ENCODE data around the gene TRIML1. TPM values are rescaled to one million over a fixed set of nuclear protein-coding genes. Genes with fewer than 3 reads are reported as not detected.
"Not testable (repeated sequence)": the region's sequence is repeated elsewhere in the genome, so short reads cannot be mapped to it uniquely, and the experiment has no call there.

TRIML1 gene
- total RNA-seq, 1 donor from 2014 or later, result not detected

DNA sequence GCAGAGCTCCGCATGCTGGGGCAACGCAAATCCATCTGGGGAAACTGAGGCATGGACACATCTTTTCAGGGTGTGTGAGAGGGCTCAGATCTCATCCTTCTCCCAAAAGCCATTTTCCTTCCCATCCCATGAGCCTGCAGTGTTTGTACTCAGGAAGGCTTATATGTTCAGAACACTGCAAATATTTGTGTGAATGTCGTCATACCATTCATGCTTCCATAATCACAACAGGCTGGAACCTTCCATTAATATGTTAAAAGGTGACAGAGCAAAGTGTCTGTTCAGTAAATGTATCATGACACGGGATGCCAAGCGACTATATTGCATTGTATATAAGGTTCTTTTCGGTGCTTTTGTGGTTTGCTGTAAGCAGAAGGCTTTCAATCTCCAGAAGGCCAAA is 8.5 kb downstream of the TRIML1 start:
- no peaks in the 10 kb centered on the region for H3K36me3 ChIP-seq
- H2AFZ ChIP-seq (replicated peaks), result no peak overlapping the region
- Mint-ChIP-seq H3K27ac (no peak overlapping the region), H3K4me3 (no peak overlapping the region), H3K36me3 (no peaks in the 10 kb centered on the region), H3K27me3 (ENCODE audit: insufficient read depth, low read depth) (peaks cover 2% of the 10 kb centered on the region), H3K9me3 (peaks cover 14% of the 10 kb centered on the region), H3K4me1 (no peaks in the 10 kb centered on the region)
- no peaks in the 10 kb centered on the region for H3K9me3 ChIP-seq (ENCODE audit: low read depth)
- H3K9ac ChIP-seq, result no peak overlapping the region
- H3K79me2 ChIP-seq (ENCODE audit: low read depth), result no peaks in the 10 kb centered on the region
- H4K20me1 ChIP-seq (ENCODE audit: low read depth), result no peaks in the 10 kb centered on the region
- TF ChIP-seq EZH2phosphoT487 (IDR thresholded peaks at IDR 0.05) (no peak), EZH2 (IDR thresholded peaks at IDR 0.05) (no peak), CTCF (IDR thresholded peaks at IDR 0.05) (no peak)
- H3K4me3 ChIP-seq, result no peak overlapping the region
- DNase-seq (ENCODE audit: low spot score), result no peak
- no peaks in the 10 kb centered on the region for H3F3A ChIP-seq (ENCODE audit: low read depth)
- no peak overlapping the region for H3K27ac ChIP-seq
- no peak overlapping the region for H3K4me2 ChIP-seq
- no peaks in the 10 kb centered on the region for H3K27me3 ChIP-seq
- no peaks in the 10 kb centered on the region for H3K4me1 ChIP-seq

GRCh38 chr4:188154668-188155405 is 15.6 kb downstream of the TRIML1 start:
- H3K27me3 ChIP-seq, result no peaks in the 10 kb centered on the region
- no peaks in the 10 kb centered on the region for H3K79me2 ChIP-seq (ENCODE audit: low read depth)
- H3K9me3 ChIP-seq (ENCODE audit: low read depth), result no peaks in the 10 kb centered on the region
- H3K36me3 Mint-ChIP-seq, result peaks cover 2% of the 10 kb centered on the region
- TF ChIP-seq CTCF (IDR thresholded peaks at IDR 0.05), result no peak
- no peak for TF ChIP-seq EZH2phosphoT487 (IDR thresholded peaks at IDR 0.05)
- no peak for TF ChIP-seq EZH2 (IDR thresholded peaks at IDR 0.05)
- H2AFZ ChIP-seq (replicated peaks), result no peak overlapping the region
- H3K4me3 Mint-ChIP-seq, result no peak overlapping the region
- H3K4me2 ChIP-seq, result no peak overlapping the region
- no peaks in the 10 kb centered on the region for H3K4me1 Mint-ChIP-seq
- H3K27me3 Mint-ChIP-seq (ENCODE audit: insufficient read depth, low read depth), result peaks cover 10% of the 10 kb centered on the region
- H3K9me3 Mint-ChIP-seq, result peaks cover 20% of the 10 kb centered on the region
- H3F3A ChIP-seq (ENCODE audit: low read depth), result no peaks in the 10 kb centered on the region
- H3K9ac ChIP-seq, result no peak overlapping the region
- H3K27ac Mint-ChIP-seq, result no peak overlapping the region
- no peaks in the 10 kb centered on the region for H3K36me3 ChIP-seq
- H3K4me3 ChIP-seq, result no peak overlapping the region
- no peak for DNase-seq (ENCODE audit: low spot score)
- H4K20me1 ChIP-seq (ENCODE audit: low read depth), result no peaks in the 10 kb centered on the region
- no peak overlapping the region for H3K27ac ChIP-seq
- no peaks in the 10 kb centered on the region for H3K4me1 ChIP-seq

DNA sequence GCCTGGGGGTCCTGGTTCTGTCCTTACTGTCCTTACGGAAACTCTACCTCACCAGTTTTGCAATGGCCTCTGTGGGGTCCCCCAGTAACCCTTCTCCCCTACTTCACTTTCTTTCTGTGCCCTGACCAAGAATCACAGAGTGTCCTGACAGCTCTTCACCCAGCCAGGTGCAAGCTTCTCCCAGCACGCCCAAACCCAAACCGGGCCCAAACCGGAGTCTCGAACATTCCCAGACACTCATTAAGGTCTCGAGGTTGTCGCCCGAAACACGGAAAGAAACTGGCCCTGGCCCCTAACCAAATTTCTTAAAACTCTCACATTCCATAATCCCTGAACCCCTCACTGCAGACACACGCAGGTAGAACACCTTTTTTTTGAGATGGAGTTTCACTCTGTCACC is 19.1 kb downstream of the TRIML1 start:
- Mint-ChIP-seq H3K9me3 (peaks cover 14% of the 10 kb centered on the region), H3K4me1 (no peaks in the 10 kb centered on the region), H3K4me3 (no peak overlapping the region), H3K36me3 (peaks cover 2% of the 10 kb centered on the region), H3K27me3 (ENCODE audit: insufficient read depth, low read depth) (peaks cover 13% of the 10 kb centered on the region), H3K27ac (no peak overlapping the region)
- no peak overlapping the region for H3K27ac ChIP-seq
- H3K36me3 ChIP-seq, result no peaks in the 10 kb centered on the region
- H3F3A ChIP-seq (ENCODE audit: low read depth), result no peaks in the 10 kb centered on the region
- DNase-seq (ENCODE audit: low spot score), result no peak
- H3K4me3 ChIP-seq, result no peak overlapping the region
- H2AFZ ChIP-seq (replicated peaks), result no peak overlapping the region
- no peak overlapping the region for H3K9ac ChIP-seq
- H4K20me1 ChIP-seq (ENCODE audit: low read depth), result no peaks in the 10 kb centered on the region
- no peaks in the 10 kb centered on the region for H3K9me3 ChIP-seq (ENCODE audit: low read depth)
- H3K4me1 ChIP-seq, result no peaks in the 10 kb centered on the region
- H3K27me3 ChIP-seq, result no peaks in the 10 kb centered on the region
- H3K79me2 ChIP-seq (ENCODE audit: low read depth), result no peaks in the 10 kb centered on the region
- no peak overlapping the region for H3K4me2 ChIP-seq
- TF ChIP-seq EZH2phosphoT487 (IDR thresholded peaks at IDR 0.05) (no peak), CTCF (IDR thresholded peaks at IDR 0.05) (no peak), EZH2 (IDR thresholded peaks at IDR 0.05) (no peak)

- not testable (repeated sequence) for H3F3A ChIP-seq (ENCODE audit: low read depth); H3K27ac Mint-ChIP-seq; H2AFZ ChIP-seq (replicated peaks); H3K4me1 Mint-ChIP-seq; DNase-seq (ENCODE audit: low spot score); H3K27me3 ChIP-seq; H3K27ac ChIP-seq; H4K20me1 ChIP-seq (ENCODE audit: low read depth); H3K36me3 Mint-ChIP-seq; H3K9ac ChIP-seq; H3K79me2 ChIP-seq (ENCODE audit: low read depth); H3K4me3 ChIP-seq; H3K36me3 ChIP-seq; H3K4me2 ChIP-seq; H3K4me1 ChIP-seq; H3K9me3 ChIP-seq (ENCODE audit: low read depth); H3K4me3 Mint-ChIP-seq
- H3K9me3 Mint-ChIP-seq, result peaks cover 13% of the 10 kb centered on the region
- H3K27me3 Mint-ChIP-seq (ENCODE audit: insufficient read depth, low read depth), result peaks cover 13% of the 10 kb centered on the region
Measured at GRCh38 chr4:188159513-188160226, 20.4 kb downstream of the TRIML1 start.

All from neural progenitor cell (in vitro differentiated cells).